Renal cortex interstitium (tissue), 11 donors: Measurements from ENCODE around the gene TCF3. TPM values are rescaled to one million over a fixed set of nuclear protein-coding genes. Genes with fewer than 3 reads are reported as not detected.

Source experiments
- DNase-seq, 11 donors: peaks; one replicate each; pipeline ENCODE4 v3.0.0-alpha.2; 2013; ENCODE audit warnings: low read depth in 9 of 11, low spot score in 4 of 11; ENCODE audit errors: extremely low read depth in 1 of 11
- polyA plus RNA-seq, 3 donors: library from polyadenylated mRNA; unstranded; fragments of 120-200 nt; gene quantifications; one replicate each; pipeline ENCODE4 v1.2.1, GENCODE V29; 2013; ENCODE audit not compliant: insufficient read length in 3 of 3

TCF3 gene
- polyA plus RNA-seq, 3 donors: 90.7 to 131 (median 105) TPM

- DNase-seq: no peak
Measured at GRCh38 chr19:1656988-1657536, 4.6 kb upstream of the TCF3 start.

DNA sequence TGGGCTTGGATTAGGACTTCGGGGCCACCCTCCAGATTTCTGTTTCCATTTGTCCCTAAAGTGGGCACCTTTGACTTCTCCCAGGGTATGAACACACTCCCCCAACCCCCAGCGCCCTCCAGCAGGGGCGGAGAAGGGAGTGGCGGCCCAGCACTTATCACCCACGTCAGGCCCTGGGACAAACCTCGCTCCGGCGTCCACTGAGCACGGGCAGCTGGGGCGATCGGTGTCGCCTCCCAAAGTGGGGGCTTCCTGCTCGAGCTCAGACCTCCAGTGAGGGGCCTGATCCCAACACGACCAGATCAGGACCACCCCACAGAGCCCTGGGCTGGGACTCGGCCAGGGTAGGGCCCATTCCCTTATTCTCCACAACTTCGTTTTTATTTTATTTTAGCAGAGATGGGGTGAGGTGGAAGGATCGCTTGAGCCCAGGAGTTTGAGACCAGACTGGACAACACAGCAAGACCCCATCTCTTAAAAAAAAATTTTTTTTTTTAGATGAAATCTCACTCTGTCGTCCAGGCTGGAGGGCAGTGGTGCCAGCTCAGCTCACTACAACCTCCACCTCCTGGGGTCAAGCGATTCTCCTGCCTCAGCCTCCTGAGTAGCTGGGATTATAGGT is 3.7 kb upstream of the TCF3 start:
- no peak for DNase-seq

DNA sequence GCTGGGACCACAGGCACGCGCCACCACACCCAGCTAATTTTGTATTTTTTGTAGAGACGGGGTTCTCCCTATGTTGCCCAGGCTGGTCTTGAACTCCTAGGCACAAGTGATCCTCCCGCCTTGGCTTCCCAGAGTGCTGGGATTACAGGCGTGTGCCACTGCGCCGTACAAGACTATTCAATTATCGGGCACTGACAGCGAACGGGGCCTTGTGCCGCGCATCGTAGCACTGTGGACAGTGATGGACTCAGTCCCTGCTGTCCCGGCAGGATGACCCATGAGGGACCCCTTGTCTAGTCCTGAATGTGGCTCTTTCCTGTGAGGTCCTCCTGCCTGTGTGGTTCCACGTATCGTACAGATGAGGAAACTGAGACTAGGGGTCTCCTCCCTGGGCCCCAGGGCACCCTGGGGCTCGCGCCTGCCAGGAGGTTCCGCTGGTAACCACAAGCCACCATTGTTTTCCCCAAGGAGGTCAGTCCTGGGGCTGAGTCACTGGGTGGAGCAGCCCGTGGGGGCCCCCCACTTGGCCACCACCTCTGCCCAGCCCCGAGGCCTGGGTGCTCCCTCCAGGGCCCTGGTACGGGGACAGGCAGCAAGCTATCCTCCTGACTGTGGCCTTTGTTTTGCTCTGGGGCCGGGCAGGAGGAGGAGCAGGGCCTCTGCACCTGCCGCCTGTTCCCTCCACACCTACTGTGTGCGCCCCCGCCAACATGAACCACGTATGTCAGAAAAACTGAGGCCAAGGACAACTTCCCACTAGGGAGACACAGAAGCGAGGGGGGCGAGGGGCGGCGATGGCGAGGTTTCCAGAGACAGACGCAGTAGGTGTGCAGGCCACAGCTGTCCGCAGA is 2.9 kb upstream of the TCF3 start:
- DNase-seq: no peak

GRCh38 chr19:1654178-1654792 is 1.9 kb upstream of the TCF3 start:
- DNase-seq: no peak

GRCh38 chr19:1653300-1653628 is 849 bp upstream of the TCF3 start:
- no peak for DNase-seq

GRCh38 chr19:1651568-1652291 is 685 bp downstream of the TCF3 start:
- peak in 1 of 11 donors; percentile 43 for DNase-seq

DNA sequence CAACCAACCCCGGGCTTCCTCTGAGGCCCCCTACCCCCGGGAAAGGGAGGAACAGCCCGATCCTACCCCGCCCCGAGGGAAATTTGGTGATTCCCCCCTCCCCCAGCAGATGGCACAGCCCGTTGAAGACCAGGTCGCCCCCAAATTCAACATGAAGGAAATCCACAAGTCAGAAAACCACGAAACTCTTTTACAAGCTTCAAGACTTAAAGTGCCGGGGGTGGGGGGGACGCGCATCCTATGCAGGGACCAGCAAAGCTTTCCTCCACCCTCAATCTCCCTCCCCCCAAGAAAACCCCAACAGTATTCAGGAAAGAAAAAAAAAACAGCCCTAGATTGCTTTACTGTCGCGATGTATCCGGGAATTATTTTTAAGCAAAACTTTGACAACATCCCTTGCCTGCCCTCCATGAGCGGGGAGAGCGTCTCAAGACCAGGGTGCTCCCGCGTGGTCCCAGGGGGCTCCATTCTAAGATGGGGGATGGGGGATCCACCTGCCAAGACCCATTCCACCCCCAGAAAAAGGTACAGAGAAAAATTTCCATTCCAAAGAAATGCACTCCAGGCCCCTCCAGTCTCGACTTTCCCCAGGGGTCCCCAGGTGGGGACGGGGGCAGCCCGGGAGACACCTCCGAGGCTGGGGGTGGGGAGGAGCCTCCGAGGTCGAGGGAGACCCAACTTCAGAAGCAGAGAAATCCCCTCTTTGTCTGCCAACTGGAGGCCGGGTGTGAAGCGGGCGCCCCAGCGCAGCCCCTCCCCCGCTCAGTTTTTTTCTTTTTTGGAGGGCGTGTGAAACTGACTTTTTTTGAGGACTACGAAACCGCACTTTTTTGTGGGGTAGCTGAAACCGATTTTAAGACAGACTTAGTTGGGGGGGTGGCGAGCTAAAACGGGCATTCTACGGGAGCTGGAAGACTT is 1.5 kb downstream of the TCF3 start:
- peak in 2 of 11 donors; percentile 39 to 48 for DNase-seq

DNA sequence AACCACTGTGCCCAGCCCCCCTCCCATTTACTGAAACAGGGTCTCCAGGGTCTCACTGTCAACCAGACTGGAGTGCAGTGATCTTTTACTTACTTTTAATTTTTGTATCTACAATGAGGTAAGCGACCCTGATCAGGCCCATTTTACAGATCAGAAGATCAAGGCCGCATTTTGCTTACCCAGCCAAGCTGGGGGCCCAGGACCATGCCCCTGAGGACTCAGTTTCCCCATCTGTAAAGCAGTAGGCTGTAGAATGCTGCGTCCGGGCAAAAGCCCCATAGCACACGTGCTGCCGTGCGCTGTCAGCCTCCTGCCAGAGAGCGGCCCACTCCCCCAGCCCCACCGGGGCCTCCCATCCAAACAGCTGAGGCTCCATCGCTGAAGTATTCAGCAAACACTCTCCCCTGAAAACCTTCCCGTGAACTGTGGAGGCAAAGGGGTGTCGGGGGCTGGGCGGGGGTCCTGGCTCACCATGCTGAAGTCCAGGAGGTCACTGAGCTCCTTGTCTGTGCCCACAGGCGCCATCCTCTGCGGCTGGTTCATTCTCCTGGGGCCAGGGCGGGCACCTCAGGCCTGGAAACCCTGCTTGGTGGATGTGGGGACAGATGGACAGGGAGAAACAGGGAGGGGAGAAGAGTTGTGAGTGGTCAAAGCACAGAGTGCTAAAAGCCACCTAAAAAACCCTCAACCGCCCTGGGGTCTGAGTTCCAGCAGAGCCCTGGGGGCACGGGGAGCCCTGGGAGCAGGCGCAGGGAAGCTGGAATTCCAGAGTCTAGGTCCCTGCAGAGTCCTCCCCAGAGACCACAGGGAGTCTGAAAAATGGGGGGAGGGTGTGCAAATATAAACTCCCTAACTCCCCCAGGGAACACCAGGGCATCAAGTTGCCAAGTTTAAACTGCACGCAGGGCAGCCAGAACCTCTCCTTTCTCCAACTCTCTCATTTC is 2.4 kb downstream of the TCF3 start:
- DNase-seq: no peak

GRCh38 chr19:1648920-1649541 is 3.4 kb downstream of the TCF3 start:
- DNase-seq: no peak

GRCh38 chr19:1648459-1648849 is 4.0 kb downstream of the TCF3 start:
- DNase-seq: no peak

DNA sequence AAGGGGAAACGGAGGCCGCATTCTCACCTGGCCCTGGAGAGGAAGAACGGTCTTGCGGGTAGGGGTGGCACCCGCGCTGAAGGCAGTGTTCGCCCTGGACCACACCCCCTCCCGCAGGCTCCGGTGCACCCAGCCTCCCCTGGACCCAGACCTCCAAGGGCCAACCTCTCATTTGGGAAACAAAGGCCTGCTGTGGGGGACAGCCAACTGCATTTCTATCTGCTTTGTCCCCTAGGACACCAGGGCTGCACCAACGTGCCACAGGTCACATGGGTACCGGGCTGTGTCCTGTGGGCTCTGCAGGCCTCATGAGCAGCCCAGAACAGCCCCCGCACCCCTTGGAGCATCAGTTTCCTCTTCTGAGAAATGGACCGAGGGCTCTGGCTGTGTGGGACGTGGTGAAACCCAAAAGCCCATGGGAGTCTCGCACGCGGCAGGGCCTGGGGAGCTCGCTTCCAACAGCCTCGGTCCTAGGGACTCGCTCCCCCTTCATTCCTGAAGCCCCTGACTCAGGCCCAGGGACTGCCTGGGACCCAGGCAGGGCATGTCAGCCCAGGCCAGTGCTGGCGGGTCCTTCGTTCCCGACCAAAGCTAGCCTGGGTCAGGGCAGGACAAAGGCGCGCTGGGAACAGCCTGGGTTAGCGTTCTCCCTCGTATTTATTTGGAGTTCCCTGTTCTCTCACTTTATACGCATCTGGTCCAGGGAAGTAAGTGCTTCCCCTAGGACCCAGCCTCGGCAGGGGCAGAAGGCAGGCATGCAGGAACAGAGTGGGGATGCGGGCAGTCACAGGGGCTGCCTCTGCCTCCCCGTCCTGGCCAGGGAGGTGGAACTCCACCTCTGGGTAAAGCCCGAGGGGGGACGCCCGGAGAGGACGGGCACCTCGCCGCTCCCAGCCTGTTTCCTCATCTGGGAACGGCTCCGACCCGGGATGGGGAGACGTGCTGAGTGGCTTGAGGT is 4.6 kb downstream of the TCF3 start:
- DNase-seq: no peak

- no peak for DNase-seq
Measured at GRCh38 chr19:1646659-1647453, 5.6 kb downstream of the TCF3 start.

DNA sequence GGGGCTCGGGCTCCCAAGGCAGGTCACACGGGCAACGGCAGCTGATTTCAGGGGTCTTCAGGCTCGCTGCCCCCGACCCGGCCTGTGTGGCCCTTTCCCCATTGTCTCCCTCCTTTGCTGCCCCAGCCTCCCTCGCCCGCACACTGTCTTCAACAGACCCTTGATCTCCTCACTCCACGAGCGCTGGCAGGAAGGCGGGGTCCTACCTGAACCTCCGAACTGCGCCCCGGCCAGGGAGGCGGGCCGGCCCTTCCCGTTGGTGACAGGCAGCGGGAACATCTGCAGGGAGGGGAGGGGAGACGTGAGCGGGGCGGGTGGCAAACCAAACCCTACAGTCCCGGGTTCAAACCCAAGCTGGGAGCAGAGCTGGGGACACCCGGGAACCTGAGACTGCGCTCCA is 6.3 kb downstream of the TCF3 start:
- DNase-seq: no peak

DNA sequence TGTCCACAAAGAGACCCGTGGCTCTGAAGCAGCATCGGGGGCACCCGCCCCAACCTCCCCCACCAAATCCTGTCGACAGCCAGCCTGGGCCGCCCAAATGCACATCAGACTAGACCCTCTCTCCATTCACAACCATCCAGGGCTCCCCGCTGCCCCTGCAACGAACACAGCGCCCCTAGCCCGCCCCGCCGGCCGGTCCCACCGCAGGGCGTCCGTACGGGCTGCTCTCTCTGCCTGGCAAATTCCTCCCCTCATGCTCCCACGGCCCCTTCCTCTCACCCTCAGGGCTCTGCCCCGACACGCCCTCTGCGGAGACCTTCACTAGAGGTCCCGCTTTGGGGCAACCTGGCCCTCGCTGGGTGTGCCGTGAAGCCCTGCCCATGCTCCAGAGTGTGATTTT is 7.1 kb downstream of the TCF3 start:
- DNase-seq: no peak

GRCh38 chr19:1644070-1644469 is 8.3 kb downstream of the TCF3 start:
- DNase-seq: no peak
